ENCODE results near the gene SACM1L.

SACM1L gene

GRCh38 chr3:45758871-45759270 is 69.7 kb downstream of the SACM1L start:
- no peaks in the 10 kb centered on the region for H3K9me3 ChIP-seq (ENCODE audit: insufficient read depth, low read depth, low read length)
- no peaks in the 10 kb centered on the region for H3K9me2 ChIP-seq (replicated peaks; ENCODE audit: low read depth, low read length)
- TF ChIP-seq EZH2phosphoT487 (IDR thresholded peaks at IDR 0.05; ENCODE audit: borderline replicate concordance) = no peak
- TF ChIP-seq CTCF (conservative IDR thresholded peaks at IDR 0.05; ENCODE audit: low read length) = no peak
- H3K79me2 ChIP-seq (ENCODE audit: insufficient read depth, low read length) = no peaks in the 10 kb centered on the region
- H3F3A ChIP-seq (ENCODE audit: low read depth) = no peaks in the 10 kb centered on the region
- H3K4me3 ChIP-seq (ENCODE audit: low read length, poor library complexity, severe bottlenecking) = no peak overlapping the region
- H3K4me1 ChIP-seq (ENCODE audit: insufficient read depth, low read length, poor library complexity, severe bottlenecking) = no peaks in the 10 kb centered on the region
- H3K36me3 ChIP-seq (ENCODE audit: insufficient read depth, low read length) = no peaks in the 10 kb centered on the region
- H4K20me1 ChIP-seq (ENCODE audit: insufficient read depth, low read length, poor library complexity, severe bottlenecking) = no peaks in the 10 kb centered on the region
- no peak overlapping the region for H3K9ac ChIP-seq (ENCODE audit: low read depth, low read length, poor library complexity, severe bottlenecking)
- H3K4me2 ChIP-seq (ENCODE audit: low read depth, low read length, poor library complexity, severe bottlenecking) = no peak overlapping the region
- no peaks in the 10 kb centered on the region for H3K27me3 ChIP-seq (ENCODE audit: insufficient read depth, low read length, poor library complexity, severe bottlenecking)
- no peak overlapping the region for H2AFZ ChIP-seq (ENCODE audit: low read length)

- Histone ChIP-seq H3K4me2 (ENCODE audit: low read depth, low read length, poor library complexity, severe bottlenecking) (no peak overlapping the region), H3K79me2 (ENCODE audit: insufficient read depth, low read length) (no peaks in the 10 kb centered on the region), H3F3A (ENCODE audit: low read depth) (no peaks in the 10 kb centered on the region), H3K9ac (ENCODE audit: low read depth, low read length, poor library complexity, severe bottlenecking) (no peak overlapping the region), H3K4me3 (ENCODE audit: low read length, poor library complexity, severe bottlenecking) (no peak overlapping the region), H3K4me1 (ENCODE audit: insufficient read depth, low read length, poor library complexity, severe bottlenecking) (no peaks in the 10 kb centered on the region), H2AFZ (ENCODE audit: low read length) (no peak overlapping the region), H4K20me1 (ENCODE audit: insufficient read depth, low read length, poor library complexity, severe bottlenecking) (no peaks in the 10 kb centered on the region), H3K9me3 (ENCODE audit: insufficient read depth, low read depth, low read length) (no peaks in the 10 kb centered on the region), H3K27me3 (ENCODE audit: insufficient read depth, low read length, poor library complexity, severe bottlenecking) (no peaks in the 10 kb centered on the region), H3K9me2 (replicated peaks; ENCODE audit: low read depth, low read length) (no peaks in the 10 kb centered on the region), H3K36me3 (ENCODE audit: insufficient read depth, low read length) (no peaks in the 10 kb centered on the region)
- TF ChIP-seq CTCF (conservative IDR thresholded peaks at IDR 0.05; ENCODE audit: low read length) = no peak
- TF ChIP-seq EZH2phosphoT487 (IDR thresholded peaks at IDR 0.05; ENCODE audit: borderline replicate concordance) = no peak
These were observed 70.7 kb downstream of the SACM1L start for GRCh38 chr3:45759851-45760250.

GRCh38 chr3:45760878-45761711 is 71.9 kb downstream of the SACM1L start:
- Histone ChIP-seq H3K4me3 (ENCODE audit: low read length, poor library complexity, severe bottlenecking) (no peak overlapping the region), H4K20me1 (ENCODE audit: insufficient read depth, low read length, poor library complexity, severe bottlenecking) (no peaks in the 10 kb centered on the region), H3K36me3 (ENCODE audit: insufficient read depth, low read length) (no peaks in the 10 kb centered on the region), H3F3A (ENCODE audit: low read depth) (no peaks in the 10 kb centered on the region), H2AFZ (ENCODE audit: low read length) (no peak overlapping the region), H3K9ac (ENCODE audit: low read depth, low read length, poor library complexity, severe bottlenecking) (no peak overlapping the region), H3K4me2 (ENCODE audit: low read depth, low read length, poor library complexity, severe bottlenecking) (no peak overlapping the region), H3K9me2 (replicated peaks; ENCODE audit: low read depth, low read length) (no peaks in the 10 kb centered on the region), H3K4me1 (ENCODE audit: insufficient read depth, low read length, poor library complexity, severe bottlenecking) (no peaks in the 10 kb centered on the region), H3K9me3 (ENCODE audit: insufficient read depth, low read depth, low read length) (no peaks in the 10 kb centered on the region), H3K79me2 (ENCODE audit: insufficient read depth, low read length) (no peaks in the 10 kb centered on the region), H3K27me3 (ENCODE audit: insufficient read depth, low read length, poor library complexity, severe bottlenecking) (no peaks in the 10 kb centered on the region)
- TF ChIP-seq EZH2phosphoT487 (IDR thresholded peaks at IDR 0.05; ENCODE audit: borderline replicate concordance) = no peak
- peak; percentile 94 for TF ChIP-seq CTCF (conservative IDR thresholded peaks at IDR 0.05; ENCODE audit: low read length)
